OCI-LY7 (cell line): ENCODE data around the gene NQO2. TPM values are rescaled to one million over a fixed set of nuclear protein-coding genes. Genes with fewer than 3 reads are reported as not detected.

Experiments used
- BruUV-seq: library from RNA; stranded (reverse); fragments of 400-500 nt; replicated peaks from 2 replicates; lab custom pipeline; 2021; lab: Mats Ljungman, UMichigan
- CTCF ChIA-PET: fragments of 300-600 bp; sonication (Branson Sonifier 250); formaldehyde crosslinking; loops from one replicate; lab custom pipeline; 2022; ENCODE audit warnings: antibody characterized with exemption; ENCODE audit not compliant: unreplicated experiment; lab: Charles Lee
- POLR2A ChIA-PET: fragments of 300-600 bp; sonication (Branson Sonifier 250); formaldehyde crosslinking; loops from one replicate; lab custom pipeline; 2022; ENCODE audit warnings: antibody characterized with exemption; lab: Charles Lee
- DNase-seq: peaks from one replicate; pipeline ENCODE4 v3.0.0-alpha.2; 2015; ENCODE audit warnings: low spot score
- H2AFZ ChIP-seq: fragments of 200-600 bp; sonication (generic), shearing (Covaris generic); 2 replicates; pipeline ENCODE4 v1.6.1; 2014; ENCODE audit warnings: mild to moderate bottlenecking, antibody characterized with exemption, low read length, moderate library complexity
- H3K27ac ChIP-seq: fragments of 200-600 bp; sonication (generic); 2 replicates; pipeline ENCODE4 v1.5.1; 2014; ENCODE audit warnings: mixed run types, low read depth, mild to moderate bottlenecking, moderate library complexity, low read length, inconsistent platforms; ENCODE audit not compliant: poor library complexity, severe bottlenecking
- H3K36me3 ChIP-seq: fragments of 200-600 bp; sonication (generic); 2 replicates; pipeline ENCODE4 v1.6.1; 2014; ENCODE audit warnings: mild to moderate bottlenecking, antibody characterized with exemption, low read length, moderate library complexity, mixed read lengths; ENCODE audit not compliant: insufficient read depth
- H3K4me1 ChIP-seq: fragments of 200-600 bp; sonication (generic); 2 replicates; pipeline ENCODE4 v1.5.1; 2014; ENCODE audit warnings: mild to moderate bottlenecking, low read length; ENCODE audit not compliant: insufficient read depth, poor library complexity, severe bottlenecking
- H3K4me2 ChIP-seq: fragments of 200-600 bp; sonication (generic); 2 replicates; pipeline ENCODE4 v1.6.1; 2014; ENCODE audit warnings: mild to moderate bottlenecking, low read length
- H3K4me3 ChIP-seq: fragments of 200-600 bp; sonication (generic); 2 replicates; pipeline ENCODE4 v1.5.1; 2014; ENCODE audit warnings: mild to moderate bottlenecking, low read depth, low read length; ENCODE audit not compliant: poor library complexity, severe bottlenecking
- H3K79me2 ChIP-seq: fragments of 200-600 bp; sonication (generic); 2 replicates; pipeline ENCODE4 v1.6.1; 2016; ENCODE audit warnings: low read depth, mild to moderate bottlenecking, low read length, moderate library complexity, mixed read lengths; ENCODE audit not compliant: insufficient read depth
- H3K9me2 ChIP-seq: fragments of 200-600 bp; sonication (generic); 2 replicates; pipeline ENCODE4 v1.6.1; 2016; ENCODE audit warnings: mild to moderate bottlenecking, low read length, mixed read lengths; ENCODE audit not compliant: insufficient read depth
- H3K9me3 ChIP-seq: fragments of 200-600 bp; sonication (generic); 2 replicates; pipeline ENCODE4 v1.6.1; 2014; ENCODE audit warnings: mild to moderate bottlenecking, mixed run types, low read length, mixed read lengths
- H4K20me1 ChIP-seq: fragments of 200-600 bp; sonication (generic); 2 replicates; pipeline ENCODE4 v1.6.1; 2014; ENCODE audit warnings: mild to moderate bottlenecking, antibody characterized with exemption, low read length, moderate library complexity, mixed read lengths; ENCODE audit not compliant: insufficient read depth
- CTCF ChIP-seq: fragments of 200-600 bp; sonication (generic); conservative IDR thresholded peaks from 2 replicates; pipeline ENCODE4 v1.5.1; 2014; ENCODE audit warnings: mild to moderate bottlenecking, antibody characterized with exemption, low read length, moderate library complexity, mixed read lengths
- EZH2phosphoT487 ChIP-seq: fragments of 200-600 bp; sonication (generic); IDR thresholded peaks from 2 replicates; pipeline ENCODE4 v1.6.1; 2018; ENCODE audit warnings: low read depth, borderline replicate concordance, mild to moderate bottlenecking, mixed run types, antibody characterized with exemption, low read length, moderate library complexity, mixed read lengths
- intact Hi-C: fragments of 100-400 bp; cut with micrococcal nuclease; formaldehyde crosslinking; loops from one replicate; pipeline ENCODE4 v1.10.0; 2022; ENCODE audit not compliant: unreplicated experiment
- total RNA-seq, 2 experiments: library from RNA; depleted of rRNA in 1 of 2; stranded (reverse); fragments of >200 nt in 1 of 2; shearing (Covaris generic) in 1 of 2; gene quantifications; 2 replicates each; pipeline ENCODE4 v1.2.3, GENCODE V29; 2014 to 2022

NQO2 gene
- total RNA-seq, 2 experiments from 2014 or later = 8.4 to 9.9 TPM

DNA sequence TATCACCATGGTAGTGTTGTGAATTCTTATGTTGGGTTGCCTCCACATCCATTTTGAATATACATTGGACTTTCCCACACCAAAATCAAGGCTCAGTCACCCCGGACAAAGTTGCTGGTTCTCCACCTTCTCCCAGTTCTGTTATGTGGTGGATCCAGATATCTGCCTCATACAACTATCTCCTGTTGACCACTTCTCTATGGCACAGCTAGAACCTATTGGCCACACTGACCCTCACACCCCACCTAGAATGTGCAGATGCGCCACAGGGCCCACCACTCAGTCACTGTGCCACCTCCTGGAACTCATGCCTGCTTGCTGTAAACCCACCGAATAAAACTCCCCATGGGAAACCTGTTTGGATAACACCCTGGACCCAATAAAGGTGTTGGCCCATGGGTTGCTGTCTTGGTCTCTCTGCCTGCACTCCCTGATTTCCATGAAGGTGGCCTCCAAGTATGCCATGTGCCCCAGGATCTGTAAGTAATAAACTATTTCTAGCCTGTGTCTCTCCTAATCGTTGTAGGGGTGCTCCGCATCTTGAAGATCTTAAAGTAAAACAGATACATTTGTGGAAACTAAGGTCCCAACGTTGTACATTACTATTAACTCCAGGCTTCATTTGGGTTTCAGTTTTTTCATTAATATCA, 7.2 kb upstream of the NQO2 start:
- Histone ChIP-seq H3K9me3 (no peaks in the 10 kb centered on the region), H2AFZ (no peak overlapping the region), H3K27ac (no peak overlapping the region), H3K4me2 (no peak overlapping the region), H3K4me1 (peaks cover 21% of the 10 kb centered on the region), H4K20me1 (no peaks in the 10 kb centered on the region), H3K79me2 (no peaks in the 10 kb centered on the region), H3K9me2 (no peaks in the 10 kb centered on the region), H3K36me3 (no peaks in the 10 kb centered on the region), H3K4me3 (no peak overlapping the region)
- CTCF ChIA-PET = no interaction called here
- DNase-seq = no peak
- TF ChIP-seq CTCF = no peak
- TF ChIP-seq EZH2phosphoT487 = no peak
- no TSS peak for BruUV-seq
- intact Hi-C loops = no loop called here
- POLR2A ChIA-PET = interaction anchor here (0.6 kb wide), 1 partner anchor 201 kb away, joined by 3 read pairs; no protein-coding TSS in a partner anchor

- H3K36me3 ChIP-seq = no peaks in the 10 kb centered on the region
- BruUV-seq = no TSS peak
- intact Hi-C loops = no loop called here
- no peak overlapping the region for H3K27ac ChIP-seq
- H3K9me2 ChIP-seq = no peaks in the 10 kb centered on the region
- POLR2A ChIA-PET = no interaction called here
- H3K9me3 ChIP-seq = no peaks in the 10 kb centered on the region
- CTCF ChIA-PET = no interaction called here
- no peak overlapping the region for H3K4me2 ChIP-seq
- no peaks in the 10 kb centered on the region for H3K79me2 ChIP-seq
- TF ChIP-seq EZH2phosphoT487 (no peak), CTCF (no peak)
- no peak for DNase-seq
- H3K4me3 ChIP-seq = no peak overlapping the region
- no peaks in the 10 kb centered on the region for H4K20me1 ChIP-seq
- peaks cover 17% of the 10 kb centered on the region for H3K4me1 ChIP-seq
- no peak overlapping the region for H2AFZ ChIP-seq
These were observed 5.9 kb upstream of the NQO2 start for GRCh38 chr6:2993755-2994317.
